Endothelial cell of umbilical vein (primary cell): Measurements from ENCODE around the gene NCOA7. TPM values are rescaled to one million over a fixed set of nuclear protein-coding genes. Genes with fewer than 3 reads are reported as not detected.
"Not testable (repeated sequence)": the region's sequence is repeated elsewhere in the genome, so short reads cannot be mapped to it uniquely, and the experiment has no call there.

ENCODE experiments used
- BruUV-seq: library from RNA; stranded (reverse); fragments of 400-500 nt; replicated peaks from 2 replicates; lab custom pipeline; 2021; lab: Mats Ljungman, UMichigan
- CTCF ChIA-PET: fragments of 300-600, 350-600 bp; sonication (Branson Sonifier 250); formaldehyde crosslinking; loops from one replicate; lab custom pipeline; 2021; ENCODE audit warnings: antibody characterized with exemption, inconsistent platforms; lab: Charles Lee
- POLR2A ChIA-PET: fragments of 300-600, 350-600 bp; sonication (Branson Sonifier 250); formaldehyde crosslinking; loops from one replicate; lab custom pipeline; 2021; ENCODE audit warnings: antibody characterized with exemption, inconsistent platforms; lab: Charles Lee
- DNase-seq: peaks from one replicate; pipeline ENCODE4 v3.0.0-alpha.2; 2011; ENCODE audit warnings: low read depth, low spot score
- FAIRE-seq: peaks from 2 replicates; lab custom pipeline; 2011; peaks lifted over from hg19 to GRCh38; lab: Jason Lieb, UNC
- H2AFZ ChIP-seq: 2 replicates; pipeline ENCODE4 v1.6.0; 2012; ENCODE audit warnings: low read depth, low read length, control low read depth, inconsistent platforms
- H3K27ac ChIP-seq: 2 replicates; pipeline ENCODE4 v1.5.1; 2011; ENCODE audit warnings: low read depth, mild to moderate bottlenecking, control low read depth, low read length, moderate library complexity; ENCODE audit not compliant: insufficient read depth
- H3K27me3 ChIP-seq, 2 experiments: 2 replicates each; pipeline versions ENCODE4 v1.6.0 to v1.6.1; 2011; ENCODE audit warnings: low read length in 2 of 2, mixed read lengths in 1 of 2; ENCODE audit not compliant: control insufficient read depth in 2 of 2, insufficient read depth in 2 of 2
- H3K36me3 ChIP-seq, 2 experiments: 2 replicates in 1 of 2; 3 replicates in 1 of 2; pipeline ENCODE4 v1.5.1; 2011; ENCODE audit warnings: low read length in 2 of 2, mild to moderate bottlenecking in 1 of 2, moderate library complexity in 1 of 2; ENCODE audit not compliant: control insufficient read depth in 2 of 2, insufficient read depth in 2 of 2; ENCODE audit errors: extremely low read depth in 1 of 2
- H3K4me1 ChIP-seq: 3 replicates; pipeline ENCODE4 v1.5.1; 2011; ENCODE audit warnings: mild to moderate bottlenecking, low read length; ENCODE audit not compliant: control insufficient read depth, insufficient read depth; ENCODE audit errors: extremely low read depth
- H3K4me2 ChIP-seq: 2 replicates; pipeline ENCODE4 v1.6.1; 2011; ENCODE audit warnings: low read length, control low read depth, mixed read lengths; ENCODE audit not compliant: insufficient read depth
- H3K4me3 ChIP-seq, 3 experiments: fragments of 200-600 bp in 1 of 3; sonication (generic), shearing (Covaris generic) in 1 of 3; replicated peaks in 1 of 3; 2 replicates each; pipeline ENCODE4 v1.5.1; 2011 to 2016; ENCODE audit warnings: control low read depth in 3 of 3, low read length in 3 of 3, mild to moderate bottlenecking in 2 of 3, inconsistent platforms in 1 of 3, low read depth in 1 of 3, moderate library complexity in 1 of 3; ENCODE audit not compliant: insufficient read depth in 1 of 3
- H3K79me2 ChIP-seq: 2 replicates; pipeline ENCODE4 v1.6.0; 2012; ENCODE audit warnings: low read length, inconsistent platforms; ENCODE audit not compliant: control insufficient read depth, insufficient read depth
- H3K9ac ChIP-seq: replicated peaks from 2 replicates; pipeline ENCODE3; 2011; ENCODE audit warnings: low read length, control low read depth; ENCODE audit not compliant: insufficient read depth; ENCODE audit errors: extremely low read depth
- H3K9me1 ChIP-seq: replicated peaks from 3 replicates; pipeline ENCODE4 v1.6.0; 2011; ENCODE audit warnings: mild to moderate bottlenecking, low read length; ENCODE audit not compliant: control insufficient read depth, insufficient read depth; ENCODE audit errors: extremely low read depth
- H3K9me3 ChIP-seq: replicated peaks from 2 replicates; pipeline ENCODE4 v1.5.1; 2012; ENCODE audit warnings: low read length, inconsistent platforms; ENCODE audit not compliant: control insufficient read depth, insufficient read depth
- H4K20me1 ChIP-seq: replicated peaks from 2 replicates; pipeline ENCODE3; 2011; ENCODE audit warnings: mild to moderate bottlenecking, low read length; ENCODE audit not compliant: control insufficient read depth, insufficient read depth; ENCODE audit errors: extremely low read depth
- EZH2 ChIP-seq: IDR thresholded peaks from 2 replicates; pipeline ENCODE4 v1.6.1; 2012; ENCODE audit warnings: borderline replicate concordance, low read depth, mild to moderate bottlenecking, moderate library complexity, low read length, inconsistent platforms; ENCODE audit not compliant: severe bottlenecking
- MYC ChIP-seq: IDR thresholded peaks from one replicate; pipeline ENCODE4 v1.6.1; 2011; ENCODE audit warnings: mild to moderate bottlenecking, low read depth, low read length
- POLR2A ChIP-seq: IDR thresholded peaks from 2 replicates; pipeline ENCODE4 v1.6.1; 2012; ENCODE audit warnings: low read depth, mild to moderate bottlenecking, control low read depth, low read length
- POLR2AphosphoS5 ChIP-seq: IDR thresholded peaks from 2 replicates; pipeline ENCODE4 v1.6.1; 2012; ENCODE audit warnings: low read depth, mild to moderate bottlenecking, control low read depth, low read length, moderate library complexity; ENCODE audit not compliant: insufficient read depth
- dilution Hi-C: fragments of 300-500 bp; cut with MboI; formaldehyde crosslinking; loops from one replicate; pipeline ENCODE4 v1.15.0; 2019; ENCODE audit warnings: low sequenced_read_pairs; ENCODE audit not compliant: extremely low pct_ligation_motif_present
- intact Hi-C: fragments of 100-400 bp; cut with micrococcal nuclease; formaldehyde crosslinking; loops from one replicate; pipeline ENCODE4 v1.10.0; 2022
- polyA plus RNA-seq, 4 experiments: library from polyadenylated mRNA; depleted of rRNA in 3 of 4; stranded (reverse) in 3 of 4; unstranded in 1 of 4; fragments of >200 nt; gene quantifications; 2 replicates each; pipeline versions ENCODE4 v1.2.1 to v1.2.3, GENCODE V29; 2011 to 2012; ENCODE audit warnings: missing spikeins in 1 of 4
- total RNA-seq: library from RNA; stranded (reverse); gene quantifications from 2 replicates; pipeline ENCODE4 v1.2.3, GENCODE V29; 2021
- TF ChIP-seq, protein P1 (sequence below), 2 donors: IDR thresholded peaks; 1 replicate in 1 of 2; 2 replicates in 1 of 2; pipeline ENCODE4 v1.5.1; 2011; ENCODE audit warnings: low read length in 2 of 2, mild to moderate bottlenecking in 2 of 2, moderate library complexity in 2 of 2, control low read depth in 1 of 2, inconsistent platforms in 1 of 2, low read depth in 1 of 2; ENCODE audit not compliant: insufficient read depth in 1 of 2; ENCODE audit errors: extremely low read depth in 1 of 2
- TF ChIP-seq, protein P2 (sequence below): IDR thresholded peaks from 2 replicates; pipeline ENCODE4 v1.6.1; 2011; ENCODE audit not compliant: insufficient read depth, insufficient read length

NCOA7 gene
- total and polyA plus RNA-seq, 2 donors (not counting 3 experiments of a cell fraction or from before 2014, with no cell fraction given): 27.7 to 71.2 TPM

DNA sequence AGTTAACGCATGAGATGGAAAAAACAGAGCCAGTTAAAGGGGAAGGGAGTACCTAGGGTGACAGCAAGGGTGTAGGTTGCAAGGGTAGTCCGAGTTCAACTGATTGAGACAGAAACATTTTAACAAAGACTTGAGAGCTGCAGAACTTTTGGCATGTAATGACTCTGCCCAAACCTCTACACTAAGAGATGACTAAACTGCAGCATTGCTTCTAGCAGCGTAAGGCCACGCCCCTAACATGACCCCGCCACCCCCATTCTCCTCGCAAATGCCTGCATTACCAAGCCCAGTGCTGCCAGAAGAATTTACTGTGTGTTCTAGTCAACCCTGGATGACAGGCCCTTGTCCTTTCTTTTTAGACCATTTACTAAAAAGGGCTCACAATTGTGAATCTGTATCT lies 159.5 kb downstream of the NCOA7 start:
- TF ChIP-seq, protein P1, sequence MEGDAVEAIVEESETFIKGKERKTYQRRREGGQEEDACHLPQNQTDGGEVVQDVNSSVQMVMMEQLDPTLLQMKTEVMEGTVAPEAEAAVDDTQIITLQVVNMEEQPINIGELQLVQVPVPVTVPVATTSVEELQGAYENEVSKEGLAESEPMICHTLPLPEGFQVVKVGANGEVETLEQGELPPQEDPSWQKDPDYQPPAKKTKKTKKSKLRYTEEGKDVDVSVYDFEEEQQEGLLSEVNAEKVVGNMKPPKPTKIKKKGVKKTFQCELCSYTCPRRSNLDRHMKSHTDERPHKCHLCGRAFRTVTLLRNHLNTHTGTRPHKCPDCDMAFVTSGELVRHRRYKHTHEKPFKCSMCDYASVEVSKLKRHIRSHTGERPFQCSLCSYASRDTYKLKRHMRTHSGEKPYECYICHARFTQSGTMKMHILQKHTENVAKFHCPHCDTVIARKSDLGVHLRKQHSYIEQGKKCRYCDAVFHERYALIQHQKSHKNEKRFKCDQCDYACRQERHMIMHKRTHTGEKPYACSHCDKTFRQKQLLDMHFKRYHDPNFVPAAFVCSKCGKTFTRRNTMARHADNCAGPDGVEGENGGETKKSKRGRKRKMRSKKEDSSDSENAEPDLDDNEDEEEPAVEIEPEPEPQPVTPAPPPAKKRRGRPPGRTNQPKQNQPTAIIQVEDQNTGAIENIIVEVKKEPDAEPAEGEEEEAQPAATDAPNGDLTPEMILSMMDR (IDR thresholded peaks at IDR 0.05; ENCODE audit: extremely low read depth in 1 of 2, insufficient read depth in 1 of 2, low read depth in 1 of 2, low read length in 2 of 2): no peak
- no peak for TF ChIP-seq EZH2
- no peak for TF ChIP-seq MYC
- TF ChIP-seq POLR2A: no peak
- TF ChIP-seq POLR2AphosphoS5: no peak
- TF ChIP-seq, protein P2, sequence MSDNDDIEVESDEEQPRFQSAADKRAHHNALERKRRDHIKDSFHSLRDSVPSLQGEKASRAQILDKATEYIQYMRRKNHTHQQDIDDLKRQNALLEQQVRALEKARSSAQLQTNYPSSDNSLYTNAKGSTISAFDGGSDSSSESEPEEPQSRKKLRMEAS: no peak
- no peak overlapping the region for H2AFZ ChIP-seq
- H3K79me2 ChIP-seq: no peaks in the 10 kb centered on the region
- no peaks in the 10 kb centered on the region for H3K9me3 ChIP-seq
- no peak overlapping the region for H3K27ac ChIP-seq
- no peak overlapping the region for H3K4me3 ChIP-seq
- no peak overlapping the region for H3K9ac ChIP-seq
- H3K27me3 ChIP-seq: no peaks in the 10 kb centered on the region
- peaks cover 24% of the 10 kb centered on the region for H3K4me1 ChIP-seq
- no peaks in the 10 kb centered on the region for H4K20me1 ChIP-seq
- ChIA-PET CTCF (no interaction called here), POLR2A (no interaction called here)
- DNase-seq (no peak), FAIRE-seq (no peak)
- H3K4me2 ChIP-seq: no peak overlapping the region
- intact Hi-C loops: no loop called here
- H3K36me3 ChIP-seq: no peaks in the 10 kb centered on the region
- H3K9me1 ChIP-seq: no peaks in the 10 kb centered on the region
- dilution Hi-C loops: no loop called here
- BruUV-seq: no TSS peak

DNA sequence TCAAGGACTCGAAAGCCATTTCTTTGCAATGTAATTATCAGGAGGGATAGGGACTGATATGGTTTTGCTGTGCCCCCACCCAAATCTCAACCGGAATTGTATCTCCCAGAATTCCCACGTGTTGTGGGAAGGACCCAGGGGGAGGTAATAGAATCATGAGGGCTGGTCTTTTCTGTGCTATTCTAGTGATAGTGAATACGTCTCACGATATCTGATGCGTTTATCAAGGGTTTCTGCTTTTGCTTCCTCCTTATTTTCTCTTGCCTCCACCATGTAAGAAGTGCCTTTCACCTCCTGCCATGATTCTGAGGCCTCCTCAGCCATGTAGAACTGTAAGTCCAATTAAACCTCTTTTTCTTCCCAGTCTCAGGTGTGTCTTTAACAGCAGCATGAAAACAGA lies 160.0 kb downstream of the NCOA7 start:
- CTCF ChIA-PET: interaction anchor here (1.0 to 8.4 kb wide), 7 partner anchors 16 to 169 kb away, joined by 3 to 123 read pairs (median 6); partner anchors contain the start of gene NCOA7
- H4K20me1 ChIP-seq, intact Hi-C loops, H3K79me2 ChIP-seq, H3K27me3 ChIP-seq, FAIRE-seq, H3K9me3 ChIP-seq, H3K36me3 ChIP-seq, H3K4me2 ChIP-seq, DNase-seq, dilution Hi-C loops, BruUV-seq, POLR2A ChIA-PET, H3K9ac ChIP-seq, H3K4me3 ChIP-seq, H3K9me1 ChIP-seq, H3K27ac ChIP-seq, H2AFZ ChIP-seq: not testable (repeated sequence)
- peaks cover 20% of the 10 kb centered on the region for H3K4me1 ChIP-seq
